Measurements from ENCODE around the gene COG3. TPM values are rescaled to one million over a fixed set of nuclear protein-coding genes. Genes with fewer than 3 reads are reported as not detected.

The COG3 gene
- total RNA-seq, 1 donor from 2014 or later, result 23.8 TPM

DNA sequence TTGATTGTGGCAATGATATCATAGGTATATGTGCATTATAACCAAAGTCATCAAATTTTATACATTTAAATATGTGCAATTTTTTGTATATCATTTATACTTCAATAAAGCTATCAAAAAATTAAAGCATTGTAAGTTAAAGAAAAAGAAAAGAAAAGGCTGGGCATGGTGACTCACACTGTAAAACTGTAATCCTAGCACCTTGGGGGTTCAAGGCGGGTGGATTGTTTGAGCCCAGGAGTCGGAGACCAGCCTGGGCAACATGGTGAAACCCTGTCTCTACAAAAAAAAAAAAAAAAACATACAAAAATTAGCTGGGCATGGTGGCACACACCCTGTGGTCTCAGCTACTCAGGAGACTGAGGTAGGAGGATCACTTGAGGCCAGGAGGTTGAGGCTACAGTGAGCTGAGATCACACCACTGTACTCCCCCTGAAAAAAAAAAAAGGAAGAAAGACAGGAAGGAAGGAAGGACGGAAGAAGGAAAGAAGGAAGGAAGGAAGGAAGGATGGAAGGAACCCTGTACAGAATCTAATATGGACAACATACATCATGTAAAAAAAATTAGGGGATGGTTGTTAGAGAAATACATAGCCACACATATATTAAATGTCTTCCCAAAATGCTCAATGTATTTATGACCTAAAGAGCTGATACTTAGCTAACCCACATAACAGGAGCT lies 24.8 kb upstream of the COG3 start:
- H3K27me3 Mint-ChIP-seq (ENCODE audit: low read depth), result peaks cover 6% of the 10 kb centered on the region
- DNase-seq (ENCODE audit: low spot score), result no peak
- H3K36me3 Mint-ChIP-seq (ENCODE audit: low read depth), result no peaks in the 10 kb centered on the region
- no peaks in the 10 kb centered on the region for H3K9me3 Mint-ChIP-seq (ENCODE audit: low read depth)
- peak overlapping the region; percentile 75 for H3K27ac Mint-ChIP-seq (ENCODE audit: unreplicated experiment)
- TF ChIP-seq, protein P1, sequence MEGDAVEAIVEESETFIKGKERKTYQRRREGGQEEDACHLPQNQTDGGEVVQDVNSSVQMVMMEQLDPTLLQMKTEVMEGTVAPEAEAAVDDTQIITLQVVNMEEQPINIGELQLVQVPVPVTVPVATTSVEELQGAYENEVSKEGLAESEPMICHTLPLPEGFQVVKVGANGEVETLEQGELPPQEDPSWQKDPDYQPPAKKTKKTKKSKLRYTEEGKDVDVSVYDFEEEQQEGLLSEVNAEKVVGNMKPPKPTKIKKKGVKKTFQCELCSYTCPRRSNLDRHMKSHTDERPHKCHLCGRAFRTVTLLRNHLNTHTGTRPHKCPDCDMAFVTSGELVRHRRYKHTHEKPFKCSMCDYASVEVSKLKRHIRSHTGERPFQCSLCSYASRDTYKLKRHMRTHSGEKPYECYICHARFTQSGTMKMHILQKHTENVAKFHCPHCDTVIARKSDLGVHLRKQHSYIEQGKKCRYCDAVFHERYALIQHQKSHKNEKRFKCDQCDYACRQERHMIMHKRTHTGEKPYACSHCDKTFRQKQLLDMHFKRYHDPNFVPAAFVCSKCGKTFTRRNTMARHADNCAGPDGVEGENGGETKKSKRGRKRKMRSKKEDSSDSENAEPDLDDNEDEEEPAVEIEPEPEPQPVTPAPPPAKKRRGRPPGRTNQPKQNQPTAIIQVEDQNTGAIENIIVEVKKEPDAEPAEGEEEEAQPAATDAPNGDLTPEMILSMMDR (IDR thresholded peaks at IDR 0.05), result no peak
- no peak overlapping the region for H3K4me3 Mint-ChIP-seq (ENCODE audit: unreplicated experiment)
- H3K4me1 Mint-ChIP-seq (ENCODE audit: low read depth), result peaks cover 32% of the 10 kb centered on the region

DNA sequence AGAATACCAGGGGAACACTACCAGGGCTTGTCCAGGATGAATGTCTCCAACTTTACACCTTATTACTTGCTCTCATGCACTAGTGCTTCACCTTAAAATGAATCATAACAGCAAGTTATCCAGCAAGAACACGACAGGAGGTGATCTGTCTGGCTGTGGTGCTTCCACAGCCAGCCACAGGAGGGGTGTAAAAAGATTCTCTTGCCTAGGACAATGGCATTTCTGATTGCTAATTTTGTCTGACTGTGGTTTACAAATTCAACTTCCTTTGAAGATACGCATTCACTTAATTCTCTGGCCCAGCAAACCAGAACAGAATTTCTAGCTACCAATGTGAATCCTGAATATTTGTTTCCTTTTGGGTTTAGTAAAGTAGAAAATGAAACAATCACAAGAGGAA lies 23.1 kb upstream of the COG3 start:
- Mint-ChIP-seq H3K9me3 (ENCODE audit: low read depth) (no peaks in the 10 kb centered on the region), H3K4me1 (ENCODE audit: low read depth) (peaks cover 37% of the 10 kb centered on the region), H3K27ac (ENCODE audit: unreplicated experiment) (peak overlapping the region; percentile 18), H3K36me3 (ENCODE audit: low read depth) (no peaks in the 10 kb centered on the region), H3K4me3 (ENCODE audit: unreplicated experiment) (no peak overlapping the region), H3K27me3 (ENCODE audit: low read depth) (peaks cover 6% of the 10 kb centered on the region)
- DNase-seq (ENCODE audit: low spot score), result no peak
- TF ChIP-seq, protein P1 (IDR thresholded peaks at IDR 0.05), result peak; percentile 61

DNA sequence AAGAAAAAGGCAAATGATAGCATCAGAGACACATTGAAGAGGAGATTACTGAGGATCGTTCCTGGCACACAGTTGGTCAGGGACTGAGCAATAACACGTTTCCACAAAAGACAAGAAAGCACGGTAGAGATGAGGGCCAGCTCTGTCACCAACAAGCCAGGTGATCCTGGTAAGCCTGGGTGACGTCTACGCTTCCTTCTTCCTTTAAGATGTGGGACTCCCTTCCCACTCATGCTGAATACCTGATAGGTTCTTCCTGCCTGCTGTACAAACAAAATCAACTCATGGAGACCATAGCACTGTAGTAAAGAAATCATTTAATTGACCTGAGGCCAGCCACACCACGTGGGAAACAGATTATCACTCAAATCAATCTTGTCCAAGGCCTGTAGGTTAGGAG lies 19.7 kb upstream of the COG3 start:
- Mint-ChIP-seq H3K4me1 (ENCODE audit: low read depth) (peaks cover 36% of the 10 kb centered on the region), H3K27me3 (ENCODE audit: low read depth) (peaks cover 6% of the 10 kb centered on the region), H3K36me3 (ENCODE audit: low read depth) (no peaks in the 10 kb centered on the region), H3K27ac (ENCODE audit: unreplicated experiment) (no peak overlapping the region), H3K9me3 (ENCODE audit: low read depth) (no peaks in the 10 kb centered on the region), H3K4me3 (ENCODE audit: unreplicated experiment) (no peak overlapping the region)
- TF ChIP-seq, protein P1 (IDR thresholded peaks at IDR 0.05), result no peak
- no peak for DNase-seq (ENCODE audit: low spot score)

DNA sequence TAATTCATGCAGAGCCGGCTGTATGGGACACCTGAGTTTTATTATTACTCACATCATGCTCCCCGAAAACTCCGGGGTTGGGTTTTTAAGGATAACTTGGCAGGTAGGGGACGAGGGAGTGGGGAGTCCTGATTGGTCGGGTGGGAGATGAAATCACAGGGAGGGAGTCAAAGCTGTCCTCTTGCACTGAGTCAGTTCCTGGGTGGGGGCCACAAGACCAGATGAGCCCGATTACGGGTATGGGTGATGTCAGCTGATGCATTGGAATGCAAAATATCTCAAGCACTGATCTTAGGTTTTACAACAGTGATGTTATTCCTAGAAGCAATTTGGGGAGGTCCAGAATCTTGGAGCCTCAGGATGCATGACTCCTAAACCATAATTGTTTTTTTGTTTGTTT lies 18.6 kb upstream of the COG3 start:
- H3K27ac Mint-ChIP-seq (ENCODE audit: unreplicated experiment), result no peak overlapping the region
- DNase-seq (ENCODE audit: low spot score), result no peak

DNA sequence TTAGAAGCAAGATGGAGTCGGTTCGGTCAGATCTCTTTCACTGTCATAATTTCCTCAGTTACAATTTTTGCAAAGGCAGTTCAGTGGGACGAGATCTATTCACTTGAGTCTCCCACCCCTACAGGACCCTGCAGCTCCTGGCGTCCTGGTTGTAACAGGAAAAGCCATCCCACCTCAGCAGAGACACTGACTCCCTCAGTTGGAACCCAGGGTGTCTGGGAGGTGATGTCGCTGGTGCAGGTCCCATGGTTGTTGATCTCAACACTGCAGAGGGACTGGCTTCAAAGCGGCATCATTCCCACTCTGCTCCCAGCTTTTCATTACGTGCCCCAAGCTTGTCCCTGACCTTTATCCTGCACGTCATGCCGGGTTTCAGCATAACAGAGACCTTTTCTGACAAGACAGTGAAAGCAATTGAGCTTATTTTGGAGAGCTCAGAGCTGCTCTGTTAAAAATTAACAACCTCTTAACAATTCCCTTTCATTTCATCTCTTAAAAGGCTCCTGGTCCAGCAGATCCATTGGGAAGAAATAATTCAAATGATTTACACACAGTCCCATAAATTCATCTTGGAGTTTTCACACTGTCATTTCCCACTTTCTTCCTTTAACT lies 17.6 kb upstream of the COG3 start:
- Mint-ChIP-seq H3K4me3 (ENCODE audit: unreplicated experiment) (no peak overlapping the region), H3K27ac (ENCODE audit: unreplicated experiment) (no peak overlapping the region), H3K27me3 (ENCODE audit: low read depth) (peaks cover 6% of the 10 kb centered on the region), H3K4me1 (ENCODE audit: low read depth) (peaks cover 15% of the 10 kb centered on the region), H3K36me3 (ENCODE audit: low read depth) (no peaks in the 10 kb centered on the region), H3K9me3 (ENCODE audit: low read depth) (no peaks in the 10 kb centered on the region)
- DNase-seq (ENCODE audit: low spot score), result no peak
- TF ChIP-seq, protein P1 (IDR thresholded peaks at IDR 0.05), result no peak

More for the DNA sequence above, 18.6 kb upstream of the COG3 start:
- H3K4me1 Mint-ChIP-seq (ENCODE audit: low read depth), result peaks cover 25% of the 10 kb centered on the region
- peaks cover 6% of the 10 kb centered on the region for H3K27me3 Mint-ChIP-seq (ENCODE audit: low read depth)
- TF ChIP-seq, protein P1 (IDR thresholded peaks at IDR 0.05), result no peak
- H3K9me3 Mint-ChIP-seq (ENCODE audit: low read depth), result no peaks in the 10 kb centered on the region
- H3K36me3 Mint-ChIP-seq (ENCODE audit: low read depth), result no peaks in the 10 kb centered on the region
- H3K4me3 Mint-ChIP-seq (ENCODE audit: unreplicated experiment), result no peak overlapping the region
